Measurements from ENCODE around the gene NXF3. TPM values are rescaled to one million over a fixed set of nuclear protein-coding genes. Genes with fewer than 3 reads are reported as not detected.

NXF3 gene
- total and polyA plus RNA-seq, 3 donors from 2014 or later: 119 to 668 (median 656) TPM

DNA sequence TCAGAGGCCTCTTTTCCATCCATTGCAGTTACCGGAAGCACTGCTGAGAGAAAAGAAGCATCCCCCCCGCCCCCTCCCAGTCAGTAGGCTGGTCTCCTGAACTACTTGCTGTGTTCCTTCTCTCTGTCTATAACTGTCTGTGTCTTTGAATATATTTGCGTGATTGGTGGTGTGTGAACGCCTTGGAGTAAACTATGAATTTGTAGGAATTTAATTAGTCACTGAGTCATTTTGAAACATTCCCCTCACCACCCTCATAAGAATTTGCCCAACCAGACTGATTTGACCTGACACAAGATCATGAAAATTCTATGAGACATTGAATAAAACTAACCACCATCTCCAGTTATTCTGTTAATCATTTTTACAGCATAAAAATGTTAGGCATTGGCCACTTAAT is 6.7 kb upstream of the NXF3 start:
- H3K4me3 ChIP-seq: no peak overlapping the region
- H3K27me3 ChIP-seq: no peaks in the 10 kb centered on the region
- DNase-seq: no peak
- TF ChIP-seq POLR2A (IDR thresholded peaks at IDR 0.05) (no peak), CTCF (IDR thresholded peaks at IDR 0.05) (no peak)
- H3K9me3 ChIP-seq: no peaks in the 10 kb centered on the region
- H3K4me1 ChIP-seq: no peaks in the 10 kb centered on the region
- H3K27ac ChIP-seq: no peak overlapping the region
- H3K36me3 ChIP-seq (ENCODE audit: low read depth, missing control alignments): no peaks in the 10 kb centered on the region
- intact Hi-C loops (cut with DNase I; ENCODE audit: low total_unique reads): no loop called here
- WGBS, 2 donors: 55 to 89% methylated on average over 4 of the region's 4 CpGs

DNA sequence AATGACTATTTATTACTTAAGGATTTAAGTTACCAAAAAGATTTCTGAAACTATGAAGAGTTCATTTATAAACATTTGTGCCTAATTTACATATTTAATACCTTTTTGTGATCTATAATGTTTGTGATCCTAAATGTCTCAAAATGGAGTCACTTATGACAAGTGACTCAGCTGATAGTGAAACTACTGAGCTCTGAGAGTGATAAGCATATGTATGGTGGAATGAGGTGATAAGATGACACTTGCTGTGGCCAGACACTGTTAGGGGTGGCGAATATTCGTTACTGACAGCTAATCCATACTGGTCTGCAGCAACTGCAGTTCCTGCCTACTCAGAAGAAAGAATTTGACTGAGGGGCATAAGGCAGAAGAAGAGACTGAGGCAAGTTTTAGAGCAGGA is 5.5 kb upstream of the NXF3 start:
- H3K4me3 ChIP-seq: no peak overlapping the region
- H3K27ac ChIP-seq: no peak overlapping the region

DNA sequence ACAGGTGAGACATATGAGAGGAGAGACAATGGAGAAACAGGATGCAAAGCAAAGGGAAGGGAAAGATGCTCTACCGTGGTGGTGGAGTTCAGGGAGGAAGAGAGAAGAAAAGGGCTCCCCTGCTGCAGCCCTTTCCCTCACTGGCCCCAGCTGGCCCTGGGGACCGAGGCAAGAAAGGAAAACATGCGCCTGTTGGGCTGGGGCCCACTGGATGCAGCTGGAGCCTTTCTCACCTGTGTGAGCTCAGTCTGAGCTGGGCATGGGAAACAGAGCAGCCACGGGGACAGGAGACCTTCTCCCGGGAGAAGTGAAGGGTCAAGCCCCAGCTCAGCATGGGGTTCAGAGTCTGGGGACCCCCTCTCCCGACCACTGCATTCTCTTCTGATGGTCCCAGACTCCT is 11.9 kb downstream of the NXF3 start:
- Histone ChIP-seq H3K4me1 (no peaks in the 10 kb centered on the region), H3K36me3 (ENCODE audit: low read depth, missing control alignments) (no peaks in the 10 kb centered on the region), H3K27ac (no peak overlapping the region), H3K4me3 (no peak overlapping the region), H3K9me3 (no peaks in the 10 kb centered on the region), H3K27me3 (no peaks in the 10 kb centered on the region)
- DNase-seq: no peak
- 88 to 100% methylated on average over 1 of the region's 6 CpGs for WGBS, 2 donors
- TF ChIP-seq CTCF (IDR thresholded peaks at IDR 0.05) (no peak), POLR2A (IDR thresholded peaks at IDR 0.05) (no peak)
- intact Hi-C loops (cut with DNase I; ENCODE audit: low total_unique reads): no loop called here

More for the DNA sequence above, 5.5 kb upstream of the NXF3 start:
- H3K4me1 ChIP-seq: no peaks in the 10 kb centered on the region
- no peaks in the 10 kb centered on the region for H3K36me3 ChIP-seq (ENCODE audit: low read depth, missing control alignments)
- no peaks in the 10 kb centered on the region for H3K27me3 ChIP-seq
- TF ChIP-seq CTCF (IDR thresholded peaks at IDR 0.05) (no peak), POLR2A (IDR thresholded peaks at IDR 0.05) (no peak)
- intact Hi-C loops (cut with DNase I; ENCODE audit: low total_unique reads): no loop called here
- no peaks in the 10 kb centered on the region for H3K9me3 ChIP-seq
- no peak for DNase-seq
- whole genome bisulfite sequencing, 2 donors: 67 to 76% methylated on average over 2 of the region's 2 CpGs

GRCh38 chrX:103073467-103073866 is 19.5 kb downstream of the NXF3 start:
- Histone ChIP-seq H3K36me3 (ENCODE audit: low read depth, missing control alignments) (no peaks in the 10 kb centered on the region), H3K27ac (no peak overlapping the region), H3K4me1 (no peaks in the 10 kb centered on the region), H3K9me3 (no peaks in the 10 kb centered on the region), H3K4me3 (no peak overlapping the region), H3K27me3 (no peaks in the 10 kb centered on the region)
- DNase-seq: no peak
- WGBS, 2 donors: 34 to 74% methylated on average over 3 to 5 of the region's 5 CpGs
- intact Hi-C loops (cut with DNase I; ENCODE audit: low total_unique reads): no loop called here
- TF ChIP-seq CTCF (IDR thresholded peaks at IDR 0.05) (no peak), POLR2A (IDR thresholded peaks at IDR 0.05) (no peak)

DNA sequence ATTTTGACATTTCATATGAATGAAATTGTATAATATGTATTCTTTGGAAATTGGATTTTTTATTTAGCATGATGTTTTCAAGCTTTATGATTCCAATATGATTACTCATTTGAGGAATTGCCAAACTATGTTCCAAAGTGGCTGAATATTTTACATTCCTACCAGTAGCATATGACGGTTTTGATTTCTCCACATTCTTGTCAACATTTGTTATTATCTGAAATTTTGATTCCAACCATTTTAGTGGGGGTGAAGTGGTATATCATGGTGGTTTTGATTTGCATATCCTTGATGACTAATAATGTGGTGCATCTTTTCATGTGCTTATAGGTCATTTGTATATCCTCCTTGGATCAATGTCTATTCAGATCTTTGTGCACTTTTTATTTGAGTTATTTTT is 26.3 kb downstream of the NXF3 start:
- Histone ChIP-seq H3K4me1 (no peaks in the 10 kb centered on the region), H3K4me3 (no peak overlapping the region), H3K27me3 (no peaks in the 10 kb centered on the region), H3K27ac (no peak overlapping the region), H3K9me3 (no peaks in the 10 kb centered on the region), H3K36me3 (ENCODE audit: low read depth, missing control alignments) (no peaks in the 10 kb centered on the region)
- WGBS, 2 donors: 53 to 62% methylated on average over 1 of the region's 1 CpG
- DNase-seq: no peak
- TF ChIP-seq POLR2A (IDR thresholded peaks at IDR 0.05) (no peak), CTCF (IDR thresholded peaks at IDR 0.05) (no peak)
- intact Hi-C loops (cut with DNase I; ENCODE audit: low total_unique reads): no loop called here
